BJ (cell line): ENCODE measurements around the gene EGR2. TPM values are rescaled to one million over a fixed set of nuclear protein-coding genes. Genes with fewer than 3 reads are reported as not detected.
A peak's percentile ranks its signal among the peaks of the same experiment; 100 is the strongest.

Experiments used
- CTCF ChIA-PET: fragments of 350-600 bp; formaldehyde crosslinking; extraction: SDS; loops from one replicate; lab custom pipeline; 2021; ENCODE audit warnings: antibody characterized with exemption, inconsistent platforms; lab: Yijun Ruan, JAX
- POLR2A ChIA-PET: fragments of 300-600 bp; sonication (Branson Sonifier 250); formaldehyde crosslinking; extraction: SDS; loops from one replicate; lab custom pipeline; 2021; ENCODE audit warnings: antibody characterized with exemption; lab: Charles Lee
- DNase-seq: peaks from one replicate; pipeline ENCODE4 v3.0.0-alpha.2; 2011; ENCODE audit warnings: low read depth
- H3K27me3 ChIP-seq: 2 replicates; pipeline ENCODE4 v1.6.0; 2011; ENCODE audit warnings: low read length; ENCODE audit not compliant: control insufficient read depth, insufficient read depth
- H3K36me3 ChIP-seq: 2 replicates; pipeline ENCODE4 v1.5.1; 2011; ENCODE audit warnings: low read length; ENCODE audit not compliant: control insufficient read depth, insufficient read depth
- H3K4me3 ChIP-seq: 2 replicates; pipeline ENCODE4 v1.5.1; 2011; ENCODE audit warnings: low read depth, mild to moderate bottlenecking, control low read depth, low read length
- CTCF ChIP-seq: IDR thresholded peaks from 2 replicates; pipeline ENCODE4 v1.5.1; 2011; ENCODE audit warnings: low read depth, mild to moderate bottlenecking, control low read depth, inconsistent platforms, low read length, moderate library complexity; ENCODE audit not compliant: insufficient read depth
- polyA plus RNA-seq: library from polyadenylated mRNA; depleted of rRNA; stranded (reverse); fragments of >200 nt; gene quantifications from 2 replicates; pipeline ENCODE4 v1.2.3, GENCODE V29; 2011

EGR2 gene
- polyA plus RNA-seq, 1 experiment = 1.9 TPM

GRCh38 chr10:62816076-62816330 lies 163 bp downstream of the EGR2 start:
- peaks cover 18% of the 10 kb centered on the region for H3K27me3 ChIP-seq
- POLR2A ChIA-PET = interaction anchor here (0.9 kb wide), 1 partner anchor 77 kb away, joined by 3 read pairs; no protein-coding TSS in a partner anchor
- peak overlapping the region; percentile 59 for H3K4me3 ChIP-seq
- no peak for DNase-seq
- TF ChIP-seq CTCF = no peak
- H3K36me3 ChIP-seq = no peaks in the 10 kb centered on the region
- CTCF ChIA-PET = interaction anchor here (1.0 to 6.5 kb wide), 9 partner anchors 9 to 378 kb away, joined by 3 to 65 read pairs (median 6); no protein-coding TSS in a partner anchor

- no peak for TF ChIP-seq CTCF
- ChIA-PET CTCF (interaction anchor here (1.0 to 6.5 kb wide), 8 partner anchors 8 to 342 kb away, joined by 3 to 65 read pairs (median 6); partner anchors contain the start of gene ADO), POLR2A (interaction anchor here (0.9 kb wide), 1 partner anchor 77 kb away, joined by 3 read pairs; no protein-coding TSS in a partner anchor)
- peaks cover 16% of the 10 kb centered on the region for H3K27me3 ChIP-seq
- peak overlapping the region; percentile 59 for H3K4me3 ChIP-seq
- no peak for DNase-seq
- no peaks in the 10 kb centered on the region for H3K36me3 ChIP-seq
These were observed 638 bp downstream of the EGR2 start for GRCh38 chr10:62815381-62816075.

DNA sequence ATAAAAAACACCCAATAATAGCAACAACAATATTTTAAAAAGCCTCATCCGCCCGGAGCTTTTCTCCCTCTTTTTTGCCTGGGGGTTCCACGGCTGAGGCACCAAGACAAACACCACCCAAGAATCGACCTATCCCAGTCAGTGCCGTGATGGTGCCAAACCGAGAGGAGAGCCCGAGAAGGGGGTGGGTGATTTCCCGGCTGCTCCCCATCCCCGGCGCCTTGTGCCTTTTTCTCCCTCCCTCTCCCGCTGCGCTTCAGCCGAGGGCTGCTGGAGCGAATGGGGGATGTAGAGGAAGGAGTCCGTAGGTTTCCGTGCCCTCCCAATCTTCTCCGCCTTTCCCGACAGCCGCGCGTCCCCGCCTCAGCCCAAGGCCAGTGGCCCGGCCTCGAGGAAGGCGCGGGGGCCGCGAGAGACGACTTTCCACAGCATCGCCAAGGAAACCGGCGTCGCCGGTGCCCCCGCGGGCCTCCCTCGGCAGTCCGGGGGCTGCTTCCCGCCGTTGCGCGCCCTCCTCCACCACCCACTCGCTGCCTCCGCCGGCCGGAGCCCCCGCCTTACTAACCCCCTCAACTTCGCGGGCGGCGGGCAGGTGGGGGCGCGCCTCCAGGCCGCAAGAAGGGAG lies 1.3 kb downstream of the EGR2 start:
- POLR2A ChIA-PET = no interaction called here

GRCh38 chr10:62813981-62814380 lies 2.2 kb downstream of the EGR2 start:
- ChIA-PET CTCF (interaction anchor here (1.2 to 1.3 kb wide), 2 partner anchors 14 to 203 kb away, joined by 3 read pairs; no protein-coding TSS in a partner anchor), POLR2A (no interaction called here)
- no peak for DNase-seq
- Histone ChIP-seq H3K27me3 (peaks cover 10% of the 10 kb centered on the region), H3K4me3 (no peak overlapping the region), H3K36me3 (no peaks in the 10 kb centered on the region)
- no peak for TF ChIP-seq CTCF

More for the DNA sequence above, 1.3 kb downstream of the EGR2 start:
- DNase-seq = no peak
- TF ChIP-seq CTCF = no peak
- Histone ChIP-seq H3K36me3 (no peaks in the 10 kb centered on the region), H3K4me3 (peak overlapping the region; percentile 59), H3K27me3 (peaks cover 15% of the 10 kb centered on the region)
- CTCF ChIA-PET = interaction anchor here (0.7 to 6.5 kb wide), 5 partner anchors 10 to 269 kb away, joined by 3 to 41 read pairs (median 3); partner anchors contain the start of gene ADO

DNA sequence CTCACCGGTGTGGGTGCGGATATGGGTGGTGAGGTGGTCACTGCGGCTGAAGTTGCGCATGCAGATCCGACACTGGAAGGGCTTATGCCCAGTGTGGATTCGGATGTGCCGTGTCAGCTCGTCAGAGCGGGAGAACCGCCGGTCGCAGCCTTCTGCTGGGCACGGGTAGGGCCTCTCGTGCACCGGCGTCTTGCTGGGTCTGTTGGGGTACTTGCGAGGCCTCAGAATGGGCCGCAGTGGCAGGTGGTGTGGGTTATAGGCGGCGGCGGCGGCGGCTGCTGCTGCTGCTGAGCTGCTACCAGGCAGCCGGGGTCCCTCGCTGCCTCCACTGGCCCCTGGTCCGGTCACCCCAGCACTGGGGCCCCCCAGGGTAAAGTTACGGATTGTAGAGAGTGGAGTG lies 2.7 kb downstream of the EGR2 start:
- no peaks in the 10 kb centered on the region for H3K36me3 ChIP-seq
- POLR2A ChIA-PET = no interaction called here
- no peak overlapping the region for H3K4me3 ChIP-seq
- H3K27me3 ChIP-seq = peaks cover 9% of the 10 kb centered on the region
- CTCF ChIA-PET = no interaction called here
- no peak for DNase-seq
- TF ChIP-seq CTCF = no peak
